ENCODE results near the gene PIN4. TPM values are rescaled to one million over a fixed set of nuclear protein-coding genes. Genes with fewer than 3 reads are reported as not detected.

PIN4 gene
- total RNA-seq, 4 donors from 2014 or later, result 6.2 to 12.6 (median 11.2) TPM

- 93 to 95% methylated on average over 2 of the region's 2 CpGs for WGBS, 2 donors
- Histone ChIP-seq H3K36me3 (no peaks in the 10 kb centered on the region), H3K4me1 (peaks cover 3 to 7% of the 10 kb centered on the region in 2 donors), H3K27ac (no peak overlapping the region), H3K4me3 (replicated peaks in 1 of 3) (no peak overlapping the region), H3K27me3 (no peaks in the 10 kb centered on the region), H3K9me3 (no peaks in the 10 kb centered on the region)
- DNase-seq, result no peak
- intact Hi-C loops (cut with DNase I), result no loop called here
- TF ChIP-seq POLR2A (IDR thresholded peaks at IDR 0.05), result no peak
These were observed 1.4 kb downstream of the PIN4 start for GRCh38 chrX:72182924-72183323.

- Histone ChIP-seq H3K4me3 (replicated peaks in 1 of 3) (no peak overlapping the region), H3K27me3 (no peaks in the 10 kb centered on the region), H3K9me3 (no peaks in the 10 kb centered on the region), H3K27ac (no peak overlapping the region), H3K36me3 (peaks cover 0 to 8% of the 10 kb centered on the region in 2 donors), H3K4me1 (no peaks in the 10 kb centered on the region)
- no peak for DNase-seq
- intact Hi-C loops (cut with DNase I), result no loop called here
- 83 to 86% methylated on average over 7 of the region's 7 CpGs for WGBS, 2 donors
- TF ChIP-seq CTCF (IDR thresholded peaks at IDR 0.05) (no peak), POLR2A (IDR thresholded peaks at IDR 0.05) (no peak)
These were observed 20.4 kb downstream of the PIN4 start for GRCh38 chrX:72201836-72202536.

GRCh38 chrX:72202792-72203401 is 21.3 kb downstream of the PIN4 start:
- no peaks in the 10 kb centered on the region for H3K4me1 ChIP-seq
- H3K36me3 ChIP-seq, result peaks cover 0 to 8% of the 10 kb centered on the region in 2 donors
- WGBS, 2 donors, result 87 to 98% methylated on average over 4 of the region's 4 CpGs
- intact Hi-C loops (cut with DNase I), result no loop called here
- TF ChIP-seq CTCF (IDR thresholded peaks at IDR 0.05), result no peak
- no peak for DNase-seq
- no peaks in the 10 kb centered on the region for H3K27me3 ChIP-seq
- no peak overlapping the region for H3K4me3 ChIP-seq (replicated peaks in 1 of 3)
- H3K9me3 ChIP-seq, result no peaks in the 10 kb centered on the region
- H3K27ac ChIP-seq, result no peak overlapping the region

- Histone ChIP-seq H3K9me3 (no peaks in the 10 kb centered on the region), H3K27ac (no peak overlapping the region), H3K36me3 (peaks cover 0 to 3% of the 10 kb centered on the region in 2 donors), H3K27me3 (no peaks in the 10 kb centered on the region), H3K4me1 (no peaks in the 10 kb centered on the region), H3K4me3 (replicated peaks in 1 of 3) (no peak overlapping the region)
- intact Hi-C loops (cut with DNase I), result no loop called here
- TF ChIP-seq CTCF (IDR thresholded peaks at IDR 0.05) (no peak), POLR2A (IDR thresholded peaks at IDR 0.05) (no peak)
- DNase-seq, result no peak
- WGBS, 2 donors, result 68 to 91% methylated on average over 4 to 6 of the region's 6 CpGs
These were observed 21.9 kb downstream of the PIN4 start for GRCh38 chrX:72203421-72203820.

GRCh38 chrX:72205706-72206105 is 24.1 kb downstream of the PIN4 start:
- no peaks in the 10 kb centered on the region for H3K4me1 ChIP-seq
- H3K4me3 ChIP-seq (replicated peaks in 1 of 3), result no peak overlapping the region
- no peaks in the 10 kb centered on the region for H3K9me3 ChIP-seq
- H3K36me3 ChIP-seq, result no peaks in the 10 kb centered on the region
- H3K27me3 ChIP-seq, result no peaks in the 10 kb centered on the region
- no peak overlapping the region for H3K27ac ChIP-seq
- intact Hi-C loops (cut with DNase I), result no loop called here
- no peak for DNase-seq
- 86 to 93% methylated on average over 2 of the region's 2 CpGs for WGBS, 2 donors
- TF ChIP-seq POLR2A (IDR thresholded peaks at IDR 0.05) (no peak), CTCF (IDR thresholded peaks at IDR 0.05) (no peak)

Data from thyroid gland (tissue), 4 donors.